NCI-H524 treated with DMSO at 0.1 percent for 48 hours (cell line): ENCODE measurements around the gene FAM171A2.
"Not testable (repeated sequence)": the region's sequence is repeated elsewhere in the genome, so short reads cannot be mapped to it uniquely, and the experiment has no call there.

Source experiments
- DNase-seq: peaks from one replicate; lab custom pipeline; 2025; lab: John Stamatoyannopoulos, UW

FAM171A2 gene

GRCh38 chr17:44347206-44348055 lies 16.2 kb downstream of the FAM171A2 start:
- not testable (repeated sequence) for DNase-seq

GRCh38 chr17:44346064-44346844 lies 17.4 kb downstream of the FAM171A2 start:
- no peak for DNase-seq

GRCh38 chr17:44345454-44346026 lies 18.1 kb downstream of the FAM171A2 start:
- peak; percentile 42 for DNase-seq

GRCh38 chr17:44344939-44345453 lies 18.7 kb downstream of the FAM171A2 start, which contains the start of gene GRN:
TSS of gene GRN (plus strand) at chr17:44345302. CDS start at chr17:44349165, 3,863 bp downstream.
- DNase-seq: peak; percentile 98

- DNase-seq: no peak
Measured at GRCh38 chr17:44343510-44344209, 20.0 kb downstream of the FAM171A2 start.

- not testable (repeated sequence) for DNase-seq
Measured at GRCh38 chr17:44340553-44340952, 23.1 kb downstream of the FAM171A2 start.

- DNase-seq: no peak
Measured at GRCh38 chr17:44338702-44339101, 25.0 kb downstream of the FAM171A2 start.

- no peak for DNase-seq
Measured at GRCh38 chr17:44335968-44336367, 27.7 kb downstream of the FAM171A2 start.

- no peak for DNase-seq
Measured at GRCh38 chr17:44335564-44335963, 28.1 kb downstream of the FAM171A2 start.

- DNase-seq: no peak
Measured at GRCh38 chr17:44334727-44335126, 28.9 kb downstream of the FAM171A2 start.

GRCh38 chr17:44334315-44334714 lies 29.3 kb downstream of the FAM171A2 start:
- DNase-seq: no peak

GRCh38 chr17:44333371-44333770 lies 30.3 kb downstream of the FAM171A2 start:
- DNase-seq: no peak

GRCh38 chr17:44331249-44331760 lies 32.3 kb downstream of the FAM171A2 start:
- DNase-seq: peak; percentile 67

GRCh38 chr17:44330263-44330662 lies 33.4 kb downstream of the FAM171A2 start:
- DNase-seq: not testable (repeated sequence)

- DNase-seq: not testable (repeated sequence)
Measured at GRCh38 chr17:44329516-44329915, 34.1 kb downstream of the FAM171A2 start.

GRCh38 chr17:44327715-44328449 lies 35.8 kb downstream of the FAM171A2 start:
- DNase-seq: no peak

GRCh38 chr17:44326861-44327444 lies 36.7 kb downstream of the FAM171A2 start:
- peak; percentile 85 for DNase-seq

GRCh38 chr17:44324571-44325275 lies 38.9 kb downstream of the FAM171A2 start, which contains the start of gene SLC25A39:
TSS of gene SLC25A39 (minus strand) at chr17:44324823. CDS start at chr17:44323562, 1,261 bp downstream.
- DNase-seq: peak; percentile 26

- no peak for DNase-seq
Measured at GRCh38 chr17:44324092-44324570, 39.5 kb downstream of the FAM171A2 start.
